Prostate gland (tissue), 2 donors: Measurements from ENCODE around the gene STK35.

Experiments used
- CTCF ChIP-seq, 4 experiments: fragments of 200-600 bp in 2 of 4; fragments of 450-650 bp in 2 of 4; sonication (generic) in 2 of 4; IDR thresholded peaks; 1 replicate in 3 of 4; 2 replicates in 1 of 4; pipeline ENCODE4 v1.5.1; 2016 to 2019; ENCODE audit warnings: antibody characterized with exemption in 4 of 4, mild to moderate bottlenecking in 2 of 4, moderate library complexity in 2 of 4
- POLR2AphosphoS5 ChIP-seq: sonication (generic); formaldehyde crosslinking; IDR thresholded peaks from one replicate; pipeline ENCODE4 v1.6.1; 2017; ENCODE audit warnings: antibody characterized with exemption

DNA sequence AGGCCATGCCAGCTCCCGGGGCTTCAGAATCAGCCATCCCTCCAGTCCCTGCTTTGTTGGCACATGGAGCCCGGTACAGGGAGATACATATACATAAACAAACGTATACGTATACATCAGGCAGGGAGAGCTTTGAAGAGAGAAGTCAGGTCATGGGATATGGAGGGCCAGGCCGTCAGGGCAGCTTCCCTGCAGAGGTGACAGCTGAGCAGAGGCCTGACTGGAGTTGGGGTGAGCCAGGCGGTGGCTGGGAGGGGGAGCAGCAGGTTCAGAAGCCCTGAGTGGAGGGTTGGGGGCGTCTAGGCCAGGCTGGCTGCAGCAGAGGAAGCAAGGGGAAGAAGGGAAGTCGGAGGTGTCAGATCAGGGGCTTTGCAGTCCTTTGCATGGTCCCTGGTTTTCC, 61.7 kb downstream of the STK35 start:
- TF ChIP-seq CTCF (IDR thresholded peaks at IDR 0.05) (no peak), POLR2AphosphoS5 (no peak)
